Endothelial cell of umbilical vein (primary cell): ENCODE results near the gene PDGFRB.

Source experiments
- CTCF ChIP-seq, 2 donors: IDR thresholded peaks; 1 replicate in 1 of 2; 2 replicates in 1 of 2; pipeline ENCODE4 v1.5.1; 2011; ENCODE audit warnings: low read length in 2 of 2, mild to moderate bottlenecking in 2 of 2, moderate library complexity in 2 of 2, control low read depth in 1 of 2, inconsistent platforms in 1 of 2, low read depth in 1 of 2; ENCODE audit not compliant: insufficient read depth in 1 of 2; ENCODE audit errors: extremely low read depth in 1 of 2
- EZH2 ChIP-seq: IDR thresholded peaks from 2 replicates; pipeline ENCODE4 v1.6.1; 2012; ENCODE audit warnings: borderline replicate concordance, low read depth, mild to moderate bottlenecking, moderate library complexity, low read length, inconsistent platforms; ENCODE audit not compliant: severe bottlenecking
- TF ChIP-seq, protein P1 (sequence below): IDR thresholded peaks from 2 replicates; pipeline ENCODE4 v1.6.1; 2011; ENCODE audit not compliant: insufficient read depth, insufficient read length

GRCh38 chr5:150166650-150167511 lies 11.2 kb upstream of the PDGFRB start, which contains the start of gene CDX1:
- TF ChIP-seq CTCF (IDR thresholded peaks at IDR 0.05; ENCODE audit: extremely low read depth in 1 of 2, insufficient read depth in 1 of 2, low read depth in 1 of 2, low read length in 2 of 2) (no peak), EZH2 (peak; percentile 98)
- TF ChIP-seq, protein P1, sequence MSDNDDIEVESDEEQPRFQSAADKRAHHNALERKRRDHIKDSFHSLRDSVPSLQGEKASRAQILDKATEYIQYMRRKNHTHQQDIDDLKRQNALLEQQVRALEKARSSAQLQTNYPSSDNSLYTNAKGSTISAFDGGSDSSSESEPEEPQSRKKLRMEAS, result no peak
